MG63 (cell line): ENCODE measurements around the gene FBLN5. TPM values are rescaled to one million over a fixed set of nuclear protein-coding genes. Genes with fewer than 3 reads are reported as not detected.
A peak's percentile ranks its signal among the peaks of the same experiment; 100 is the strongest.
"Not testable (repeated sequence)": the region's sequence is repeated elsewhere in the genome, so short reads cannot be mapped to it uniquely, and the experiment has no call there.

ENCODE experiments used
- DNase-seq: peaks from one replicate; pipeline ENCODE4 v3.0.0-alpha.2; 2020
- H3K27me3 ChIP-seq: fragments of 250-450 bp; sonication (Bioruptor Pico); 2 replicates; pipeline ENCODE4 v1.5.1; 2020; ENCODE audit warnings: mild to moderate bottlenecking, moderate library complexity
- H3K36me3 ChIP-seq: fragments of 250-450 bp; sonication (Bioruptor Pico); 2 replicates; pipeline ENCODE4 v1.5.1; 2020; ENCODE audit warnings: mild to moderate bottlenecking, moderate library complexity
- H3K4me3 ChIP-seq: fragments of 250-450 bp; sonication (Bioruptor Pico); 2 replicates; pipeline ENCODE4 v1.5.1; 2020; ENCODE audit warnings: mild to moderate bottlenecking, moderate library complexity
- H3K9me3 ChIP-seq: fragments of 250-450 bp; sonication (Bioruptor Pico); 2 replicates; pipeline ENCODE4 v1.5.1; 2020; ENCODE audit warnings: mild to moderate bottlenecking, moderate library complexity
- total RNA-seq: library from RNA; depleted of rRNA; stranded (reverse); fragments of >200 nt; shearing (Covaris generic); gene quantifications from 2 replicates; pipeline ENCODE4 v1.2.3, GENCODE V29; 2014; ENCODE audit warnings: low replicate concordance

The FBLN5 gene
- total RNA-seq, 1 experiment from 2014 or later, result 0.16 TPM

GRCh38 chr14:91897716-91898115 lies 49.8 kb downstream of the FBLN5 start:
- H3K4me3 ChIP-seq, DNase-seq, H3K36me3 ChIP-seq, H3K9me3 ChIP-seq, H3K27me3 ChIP-seq: not testable (repeated sequence)

- no peaks in the 10 kb centered on the region for H3K27me3 ChIP-seq
- no peaks in the 10 kb centered on the region for H3K36me3 ChIP-seq
- peak; percentile 79 for DNase-seq
- no peaks in the 10 kb centered on the region for H3K9me3 ChIP-seq
- no peak overlapping the region for H3K4me3 ChIP-seq
Observed at GRCh38 chr14:91897106-91897701, 50.3 kb downstream of the FBLN5 start.

- Histone ChIP-seq H3K27me3 (no peaks in the 10 kb centered on the region), H3K9me3 (no peaks in the 10 kb centered on the region), H3K36me3 (no peaks in the 10 kb centered on the region), H3K4me3 (no peak overlapping the region)
- no peak for DNase-seq
Observed at GRCh38 chr14:91896419-91896818, 51.1 kb downstream of the FBLN5 start.

DNA sequence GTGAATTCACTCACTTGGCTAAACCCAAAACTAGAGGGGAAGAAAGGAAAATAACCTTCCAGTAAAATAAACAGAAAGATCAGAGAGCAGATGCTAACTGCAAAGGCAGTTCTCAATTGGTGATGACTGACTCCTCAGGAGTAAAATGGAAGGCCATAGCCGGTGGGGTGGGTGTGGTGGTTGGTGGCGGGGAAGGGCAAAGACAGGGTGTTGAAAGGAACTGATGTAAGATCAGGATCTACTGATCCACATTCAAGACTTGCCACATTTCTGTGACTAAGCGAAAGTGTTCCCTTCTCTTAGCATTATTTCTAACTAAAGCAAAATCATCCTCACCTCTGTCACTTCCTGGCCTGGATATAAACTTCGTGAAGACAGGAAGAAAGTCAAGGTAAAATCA lies 53.8 kb downstream of the FBLN5 start:
- no peak for DNase-seq
- H3K9me3 ChIP-seq, result no peaks in the 10 kb centered on the region
- no peaks in the 10 kb centered on the region for H3K27me3 ChIP-seq
- H3K4me3 ChIP-seq, result no peak overlapping the region
- no peaks in the 10 kb centered on the region for H3K36me3 ChIP-seq

GRCh38 chr14:91893007-91893406 lies 54.5 kb downstream of the FBLN5 start:
- Histone ChIP-seq H3K4me3 (no peak overlapping the region), H3K36me3 (no peaks in the 10 kb centered on the region), H3K27me3 (no peaks in the 10 kb centered on the region), H3K9me3 (no peaks in the 10 kb centered on the region)
- DNase-seq, result peak; percentile 20

DNA sequence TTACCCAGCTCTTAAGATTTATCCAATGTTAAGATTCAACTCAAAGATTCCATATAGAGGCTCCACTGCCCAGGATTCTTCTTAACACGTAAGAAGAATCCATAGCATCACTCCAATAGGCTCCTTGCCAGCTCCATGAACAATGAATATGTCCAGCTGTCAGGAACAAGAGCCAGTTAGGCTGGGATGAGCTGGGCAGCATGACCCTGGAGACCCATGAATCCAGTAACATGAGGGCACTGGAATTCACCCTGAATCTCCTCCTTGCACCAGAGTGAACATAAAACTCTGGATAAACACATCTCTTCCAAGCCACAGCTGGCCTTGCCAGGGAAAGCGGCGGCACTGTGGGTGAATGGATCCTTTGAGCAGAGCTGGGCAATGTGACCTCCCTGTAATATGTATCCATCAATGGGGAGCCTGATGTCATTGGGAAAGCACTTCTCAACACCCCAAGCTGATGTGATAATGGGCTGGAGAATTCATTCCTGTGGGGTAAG lies 55.7 kb downstream of the FBLN5 start:
- Histone ChIP-seq H3K27me3 (no peaks in the 10 kb centered on the region), H3K36me3 (no peaks in the 10 kb centered on the region), H3K9me3 (no peaks in the 10 kb centered on the region), H3K4me3 (no peak overlapping the region)
- DNase-seq, result peak; percentile 94

DNA sequence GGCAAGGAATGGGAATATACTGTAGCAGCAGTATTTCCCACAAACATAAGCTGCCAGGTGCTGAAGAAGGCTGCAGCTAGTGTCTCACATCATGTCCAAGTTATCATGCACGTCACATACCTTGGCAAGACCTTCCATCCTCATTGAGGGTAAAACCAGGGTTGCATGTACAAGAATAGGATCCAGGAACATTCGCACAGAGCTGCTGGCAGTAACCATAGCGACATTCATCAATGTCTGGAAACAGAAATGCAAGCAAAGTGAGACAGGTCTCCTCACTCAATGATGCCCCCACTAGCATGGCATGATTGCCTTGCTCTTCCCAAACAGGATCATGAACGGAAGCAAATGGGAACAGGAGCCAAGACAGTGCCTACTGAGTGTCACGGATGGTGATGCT lies 56.4 kb downstream of the FBLN5 start:
- Histone ChIP-seq H3K36me3 (no peaks in the 10 kb centered on the region), H3K4me3 (no peak overlapping the region), H3K27me3 (no peaks in the 10 kb centered on the region), H3K9me3 (no peaks in the 10 kb centered on the region)
- DNase-seq, result no peak

DNA sequence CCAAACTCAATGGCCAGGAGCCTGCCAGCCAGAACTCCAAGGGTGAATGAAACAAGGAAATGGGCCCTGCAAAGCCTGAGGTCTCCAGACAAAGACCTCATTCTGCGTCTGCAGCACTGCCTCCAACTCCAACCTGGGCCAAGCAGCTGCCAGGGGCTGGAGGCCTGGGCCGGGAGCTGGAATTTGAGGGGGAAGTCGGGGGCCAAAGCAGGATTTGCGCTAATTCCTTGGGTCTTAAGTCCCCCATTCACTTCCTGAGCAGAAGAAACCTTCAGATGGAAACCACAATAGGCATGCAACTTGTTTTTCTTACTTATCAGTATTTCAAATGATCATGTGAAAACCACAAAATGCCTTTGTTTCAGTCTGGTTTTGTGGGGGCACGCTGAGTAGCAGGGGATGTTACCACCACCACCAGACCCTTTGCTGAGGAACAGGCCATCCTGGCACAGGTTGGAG lies 57.2 kb downstream of the FBLN5 start:
- H3K27me3 ChIP-seq, result no peaks in the 10 kb centered on the region
- H3K4me3 ChIP-seq, result no peak overlapping the region
- H3K9me3 ChIP-seq, result no peaks in the 10 kb centered on the region
- H3K36me3 ChIP-seq, result no peaks in the 10 kb centered on the region
- DNase-seq, result no peak

GRCh38 chr14:91889477-91890211 lies 57.9 kb downstream of the FBLN5 start:
- H3K36me3 ChIP-seq, result no peaks in the 10 kb centered on the region
- no peaks in the 10 kb centered on the region for H3K27me3 ChIP-seq
- no peak for DNase-seq
- H3K4me3 ChIP-seq, result no peak overlapping the region
- H3K9me3 ChIP-seq, result no peaks in the 10 kb centered on the region

GRCh38 chr14:91888641-91889476 lies 58.6 kb downstream of the FBLN5 start:
- no peaks in the 10 kb centered on the region for H3K27me3 ChIP-seq
- H3K36me3 ChIP-seq, result no peaks in the 10 kb centered on the region
- no peaks in the 10 kb centered on the region for H3K9me3 ChIP-seq
- DNase-seq, result no peak
- H3K4me3 ChIP-seq, result no peak overlapping the region

DNA sequence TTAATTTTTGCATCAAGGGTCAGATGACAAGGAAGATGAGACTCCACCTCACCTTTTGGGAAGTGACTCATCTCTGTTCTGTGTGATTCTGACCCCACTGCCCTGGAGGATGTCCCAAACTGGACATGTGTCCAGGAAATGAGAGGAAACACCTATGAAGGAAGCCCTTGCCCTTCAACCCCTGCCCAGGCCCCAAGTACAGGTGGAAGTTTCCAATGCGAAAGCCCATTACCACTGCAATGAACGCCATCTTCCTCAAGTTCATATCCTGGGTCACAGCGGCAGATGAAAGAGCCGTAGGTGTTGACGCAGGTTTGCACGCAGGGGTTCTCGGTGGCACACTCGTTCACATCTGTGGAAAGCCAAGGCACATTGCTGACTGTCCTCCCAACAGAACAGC lies 60.5 kb downstream of the FBLN5 start:
- Histone ChIP-seq H3K36me3 (no peaks in the 10 kb centered on the region), H3K9me3 (no peaks in the 10 kb centered on the region), H3K4me3 (no peak overlapping the region), H3K27me3 (no peaks in the 10 kb centered on the region)
- no peak for DNase-seq

GRCh38 chr14:91885839-91886238 lies 61.7 kb downstream of the FBLN5 start:
- Histone ChIP-seq H3K36me3 (no peaks in the 10 kb centered on the region), H3K4me3 (no peak overlapping the region), H3K27me3 (no peaks in the 10 kb centered on the region), H3K9me3 (no peaks in the 10 kb centered on the region)
- no peak for DNase-seq

DNA sequence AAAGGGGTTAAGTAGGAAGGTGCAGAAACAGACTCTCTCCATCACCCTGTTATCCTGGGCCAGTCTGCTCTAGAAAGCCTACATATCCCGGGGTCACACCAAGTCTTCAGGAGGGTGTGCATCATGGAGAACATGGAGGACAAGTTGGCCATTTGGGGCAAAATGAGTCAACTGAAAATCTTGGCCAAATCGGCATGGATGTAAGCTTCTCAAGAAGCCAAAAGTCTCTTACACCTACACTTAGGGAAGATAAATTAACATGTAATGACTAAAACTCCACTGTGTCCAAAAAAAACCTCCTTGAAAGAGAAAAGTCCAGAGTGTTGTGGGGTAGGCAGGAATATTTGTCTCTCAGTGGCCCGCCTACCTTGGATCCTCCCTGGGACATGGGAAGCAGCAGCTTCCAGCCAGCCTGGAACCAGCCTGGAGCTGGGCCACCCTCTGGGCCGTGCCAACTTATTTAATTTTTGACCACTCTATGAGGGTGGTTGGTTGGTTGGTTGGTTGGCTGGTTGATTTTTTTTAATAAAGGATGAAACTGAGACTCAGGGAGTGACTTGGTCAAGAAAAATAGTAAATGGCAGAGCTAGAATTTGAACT lies 62.3 kb downstream of the FBLN5 start:
- H3K9me3 ChIP-seq, result no peaks in the 10 kb centered on the region
- DNase-seq, result peak; percentile 52
- H3K36me3 ChIP-seq, result no peaks in the 10 kb centered on the region
- H3K27me3 ChIP-seq, result no peaks in the 10 kb centered on the region
- H3K4me3 ChIP-seq, result no peak overlapping the region

GRCh38 chr14:91884664-91885063 lies 62.8 kb downstream of the FBLN5 start:
- Histone ChIP-seq H3K36me3 (no peaks in the 10 kb centered on the region), H3K27me3 (no peaks in the 10 kb centered on the region), H3K9me3 (no peaks in the 10 kb centered on the region), H3K4me3 (no peak overlapping the region)
- DNase-seq, result no peak

DNA sequence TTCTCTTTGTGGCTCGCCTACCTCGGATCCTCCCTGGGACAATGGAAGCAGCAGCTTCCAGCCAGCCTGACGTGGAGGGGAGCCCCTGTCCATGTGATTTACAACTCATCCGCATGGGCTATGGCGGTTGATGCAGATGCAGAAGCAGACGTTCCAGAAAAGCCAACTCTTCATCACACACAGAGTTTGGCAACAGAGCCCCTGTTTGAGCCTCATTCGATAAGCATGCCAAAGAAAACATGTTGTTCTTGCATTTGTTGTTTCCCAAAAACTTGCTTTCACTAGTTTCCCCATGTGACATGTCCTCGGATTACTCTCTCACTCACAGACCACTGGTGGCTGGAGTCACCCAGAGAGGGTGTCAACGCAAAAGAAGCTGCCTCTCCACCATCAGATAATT lies 63.7 kb downstream of the FBLN5 start:
- no peaks in the 10 kb centered on the region for H3K27me3 ChIP-seq
- no peak for DNase-seq
- H3K9me3 ChIP-seq, result no peaks in the 10 kb centered on the region
- H3K36me3 ChIP-seq, result no peaks in the 10 kb centered on the region
- no peak overlapping the region for H3K4me3 ChIP-seq

- DNase-seq, result no peak
- H3K27me3 ChIP-seq, result no peaks in the 10 kb centered on the region
- H3K36me3 ChIP-seq, result no peaks in the 10 kb centered on the region
- H3K9me3 ChIP-seq, result no peaks in the 10 kb centered on the region
- no peak overlapping the region for H3K4me3 ChIP-seq
Observed at GRCh38 chr14:91882776-91883175, 64.7 kb downstream of the FBLN5 start.

DNA sequence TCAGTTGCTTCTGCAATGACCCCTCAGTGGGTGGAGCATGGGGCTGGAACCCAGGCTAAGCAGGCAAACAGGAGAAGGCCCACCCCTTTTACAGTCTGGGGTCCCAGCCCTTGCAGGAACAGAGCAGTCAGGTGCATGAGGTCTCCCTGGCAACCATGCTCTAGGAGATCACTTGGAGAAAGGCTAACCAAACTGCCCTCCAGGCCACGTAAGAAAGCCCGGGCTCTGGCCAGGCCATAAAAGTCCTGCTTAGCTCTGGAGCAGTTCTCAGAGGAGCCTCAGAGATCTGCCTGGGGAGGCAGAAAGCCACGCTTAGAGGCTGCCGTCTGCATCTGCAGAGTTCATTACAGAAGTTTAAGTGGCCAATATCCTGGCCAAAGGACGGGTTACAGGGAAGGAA lies 65.1 kb downstream of the FBLN5 start:
- Histone ChIP-seq H3K36me3 (no peaks in the 10 kb centered on the region), H3K9me3 (no peaks in the 10 kb centered on the region), H3K27me3 (no peaks in the 10 kb centered on the region), H3K4me3 (no peak overlapping the region)
- no peak for DNase-seq
